ENCODE data around the gene SLC22A4.

GRCh38 chr5:132261881-132262845, 32.0 kb upstream of the SLC22A4 start:
- TF ChIP-seq, protein P1, sequence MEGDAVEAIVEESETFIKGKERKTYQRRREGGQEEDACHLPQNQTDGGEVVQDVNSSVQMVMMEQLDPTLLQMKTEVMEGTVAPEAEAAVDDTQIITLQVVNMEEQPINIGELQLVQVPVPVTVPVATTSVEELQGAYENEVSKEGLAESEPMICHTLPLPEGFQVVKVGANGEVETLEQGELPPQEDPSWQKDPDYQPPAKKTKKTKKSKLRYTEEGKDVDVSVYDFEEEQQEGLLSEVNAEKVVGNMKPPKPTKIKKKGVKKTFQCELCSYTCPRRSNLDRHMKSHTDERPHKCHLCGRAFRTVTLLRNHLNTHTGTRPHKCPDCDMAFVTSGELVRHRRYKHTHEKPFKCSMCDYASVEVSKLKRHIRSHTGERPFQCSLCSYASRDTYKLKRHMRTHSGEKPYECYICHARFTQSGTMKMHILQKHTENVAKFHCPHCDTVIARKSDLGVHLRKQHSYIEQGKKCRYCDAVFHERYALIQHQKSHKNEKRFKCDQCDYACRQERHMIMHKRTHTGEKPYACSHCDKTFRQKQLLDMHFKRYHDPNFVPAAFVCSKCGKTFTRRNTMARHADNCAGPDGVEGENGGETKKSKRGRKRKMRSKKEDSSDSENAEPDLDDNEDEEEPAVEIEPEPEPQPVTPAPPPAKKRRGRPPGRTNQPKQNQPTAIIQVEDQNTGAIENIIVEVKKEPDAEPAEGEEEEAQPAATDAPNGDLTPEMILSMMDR (IDR thresholded peaks at IDR 0.05) = no peak
- TF ChIP-seq EZH2 (IDR thresholded peaks at IDR 0.05) = no peak
